GM19025 (cell line): ENCODE measurements around the gene CYB5R4.
A peak's percentile ranks its signal among the peaks of the same experiment; 100 is the strongest.
"Not testable (repeated sequence)": the region's sequence is repeated elsewhere in the genome, so short reads cannot be mapped to it uniquely, and the experiment has no call there.

Source experiments
- ATAC-seq: cut with Tn5 transposase; IDR thresholded peaks from one replicate; pipeline ENCODE4 v1.9.1; 2021; ENCODE audit warnings: mild to moderate bottlenecking, low read depth, moderate library complexity; ENCODE audit not compliant: unreplicated experiment

Gene CYB5R4

GRCh38 chr6:83904395-83904794, 44.9 kb downstream of the CYB5R4 start:
- no peak for ATAC-seq

- ATAC-seq, result no peak
Observed at GRCh38 chr6:83905648-83906047, 46.2 kb downstream of the CYB5R4 start.

GRCh38 chr6:83907623-83908390, 48.3 kb downstream of the CYB5R4 start:
- not testable (repeated sequence) for ATAC-seq

- no peak for ATAC-seq
Observed at GRCh38 chr6:83908813-83909212, 49.3 kb downstream of the CYB5R4 start.

- ATAC-seq, result no peak
Observed at GRCh38 chr6:83911278-83911677, 51.8 kb downstream of the CYB5R4 start.

- ATAC-seq, result no peak
Observed at GRCh38 chr6:83914953-83915352, 55.5 kb downstream of the CYB5R4 start.

GRCh38 chr6:83917001-83917400, 57.5 kb downstream of the CYB5R4 start:
- no peak for ATAC-seq

GRCh38 chr6:83920017-83920416, 60.5 kb downstream of the CYB5R4 start:
- no peak for ATAC-seq

- no peak for ATAC-seq
Observed at GRCh38 chr6:83921315-83921714, 61.8 kb downstream of the CYB5R4 start.

- no peak for ATAC-seq
Observed at GRCh38 chr6:83927470-83927869, 68.0 kb downstream of the CYB5R4 start.

GRCh38 chr6:83928286-83928685, 68.8 kb downstream of the CYB5R4 start:
- ATAC-seq, result no peak

GRCh38 chr6:83946201-83946833, 86.8 kb downstream of the CYB5R4 start:
- not testable (repeated sequence) for ATAC-seq

GRCh38 chr6:83947983-83948382, 88.5 kb downstream of the CYB5R4 start:
- not testable (repeated sequence) for ATAC-seq

GRCh38 chr6:83948851-83949250, 89.4 kb downstream of the CYB5R4 start:
- ATAC-seq, result no peak

GRCh38 chr6:83951423-83951822, 91.9 kb downstream of the CYB5R4 start:
- not testable (repeated sequence) for ATAC-seq

- ATAC-seq, result no peak
Observed at GRCh38 chr6:83952830-83953229, 93.3 kb downstream of the CYB5R4 start.

GRCh38 chr6:83954371-83954770, 94.9 kb downstream of the CYB5R4 start:
- ATAC-seq, result no peak

GRCh38 chr6:83958241-83958685, 98.8 kb downstream of the CYB5R4 start:
- ATAC-seq, result no peak

GRCh38 chr6:83960664-83961063, 101.2 kb downstream of the CYB5R4 start:
- ATAC-seq, result no peak

- peak; percentile 76 for ATAC-seq
Observed at GRCh38 chr6:83962582-83962981, 103.1 kb downstream of the CYB5R4 start.

- no peak for ATAC-seq
Observed at GRCh38 chr6:83966539-83966938, 107.0 kb downstream of the CYB5R4 start.

- no peak for ATAC-seq
Observed at GRCh38 chr6:83970582-83970981, 111.1 kb downstream of the CYB5R4 start.
